T-helper 1 cell (primary cell): ENCODE measurements around the gene FOXL3.
A peak's percentile ranks its signal among the peaks of the same experiment; 100 is the strongest.

Source experiments
- DNase-seq, 5 donors: peaks; one replicate each; pipeline ENCODE4 v3.0.0-alpha.2; 2012 to 2020

FOXL3 gene

DNA sequence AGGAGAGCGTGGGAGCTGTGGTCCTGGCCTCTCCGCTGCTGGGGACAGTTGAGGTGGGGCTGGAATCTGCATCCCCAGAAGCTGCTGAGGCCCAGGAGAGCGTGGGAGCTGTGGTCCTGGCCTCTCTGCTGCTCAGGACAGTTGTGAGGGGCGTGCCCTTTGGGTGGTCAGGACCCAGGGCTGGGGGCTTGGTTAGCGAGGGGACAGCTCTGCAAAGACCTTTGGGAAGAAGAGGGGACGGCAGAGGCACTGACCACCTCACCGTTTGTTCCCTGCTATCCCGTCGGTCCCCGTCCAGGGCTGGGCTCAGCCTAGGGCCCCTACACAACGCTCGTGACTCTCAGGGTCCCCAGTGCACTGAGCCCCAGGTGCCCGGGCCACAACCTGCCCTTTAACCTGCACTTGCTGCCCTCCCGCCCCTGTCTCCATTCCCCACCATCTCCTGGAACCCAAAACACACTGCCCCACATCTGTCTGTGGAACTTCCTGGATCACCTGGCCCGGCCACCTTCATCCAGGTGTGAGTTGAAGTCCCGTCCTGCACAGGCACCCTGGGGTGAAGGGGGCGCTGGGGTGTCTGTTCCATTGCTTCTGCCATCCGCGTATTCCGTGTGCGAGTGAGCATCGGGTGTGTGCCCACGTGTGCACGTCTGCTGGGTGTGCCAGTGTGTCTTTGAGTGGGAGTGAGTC, 14.1 kb downstream of the FOXL3 start:
- no peak for DNase-seq

DNA sequence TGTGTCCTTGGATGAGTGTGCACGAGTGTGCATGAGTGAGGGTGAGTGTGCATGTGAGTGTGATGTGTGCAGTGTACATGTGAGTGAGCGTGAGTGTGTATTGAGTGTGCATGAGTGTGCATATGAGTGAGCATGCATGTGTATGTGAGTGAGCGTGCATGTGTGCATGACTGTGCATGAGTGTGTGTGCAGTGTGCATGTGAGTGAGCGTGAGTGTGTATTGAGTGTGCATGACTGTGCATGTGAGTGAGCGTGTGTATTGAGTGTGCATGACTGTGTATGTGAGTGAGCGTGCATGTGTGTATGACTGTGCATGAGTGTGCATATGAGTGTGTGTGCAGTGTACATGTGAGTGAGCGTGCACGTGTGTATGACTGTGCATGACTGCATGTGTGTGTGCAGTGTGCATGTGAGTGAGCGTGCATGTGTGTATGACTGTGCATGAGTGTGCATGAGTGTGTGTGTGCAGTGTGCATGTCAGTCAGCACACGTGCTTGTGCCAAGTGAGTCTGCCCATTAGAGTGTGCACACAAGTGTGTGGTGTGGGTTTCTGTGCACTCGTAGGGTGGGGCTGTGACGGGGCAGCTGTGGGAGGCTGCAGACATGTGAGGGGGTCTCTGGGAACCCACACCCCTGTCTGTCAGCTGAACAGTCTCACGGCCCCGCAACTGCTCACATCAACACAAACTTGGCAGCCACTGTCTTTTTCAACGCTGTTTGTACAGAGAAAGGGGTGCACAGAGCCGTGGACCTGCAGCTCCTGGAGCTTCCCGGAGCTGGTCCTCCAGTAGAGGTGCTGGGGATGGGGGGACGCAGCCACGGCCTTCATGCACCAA, 14.8 kb downstream of the FOXL3 start:
- no peak for DNase-seq

DNA sequence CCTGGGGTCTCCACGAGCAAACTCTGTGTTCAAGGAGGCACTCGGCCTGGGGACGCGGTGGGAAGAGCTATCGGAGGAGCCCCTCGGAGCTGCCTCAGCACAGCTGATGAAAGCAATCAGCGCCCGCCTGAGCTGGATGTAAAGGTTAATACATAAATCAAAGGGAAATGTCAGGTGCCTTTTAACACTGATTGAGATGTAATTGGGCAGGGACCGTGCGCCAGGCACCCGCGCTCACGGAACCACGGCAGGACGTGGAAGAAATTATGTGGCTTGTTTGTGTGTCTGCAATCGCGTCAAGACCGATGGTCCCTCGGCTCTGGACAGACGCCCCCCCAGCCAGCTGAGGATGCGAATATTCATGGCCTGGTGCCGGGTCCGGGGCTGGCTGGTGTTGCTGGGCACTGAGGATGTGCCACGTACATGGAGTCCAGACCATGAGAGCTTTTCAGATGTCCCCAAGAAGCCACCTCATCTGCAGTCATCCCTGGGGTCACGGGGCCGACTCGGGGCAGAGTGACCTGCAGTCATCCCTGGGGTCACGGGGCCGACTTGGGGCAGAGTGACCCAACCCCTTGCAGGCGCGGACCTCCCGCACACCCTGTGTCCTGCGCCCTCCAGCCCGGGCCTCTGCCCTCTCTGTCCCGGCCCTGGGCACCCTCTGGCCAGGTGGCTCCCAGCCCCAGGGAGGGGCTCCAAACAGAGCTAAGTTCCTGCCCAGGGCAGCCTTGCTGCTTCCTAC, 15.6 kb downstream of the FOXL3 start:
- no peak for DNase-seq

DNA sequence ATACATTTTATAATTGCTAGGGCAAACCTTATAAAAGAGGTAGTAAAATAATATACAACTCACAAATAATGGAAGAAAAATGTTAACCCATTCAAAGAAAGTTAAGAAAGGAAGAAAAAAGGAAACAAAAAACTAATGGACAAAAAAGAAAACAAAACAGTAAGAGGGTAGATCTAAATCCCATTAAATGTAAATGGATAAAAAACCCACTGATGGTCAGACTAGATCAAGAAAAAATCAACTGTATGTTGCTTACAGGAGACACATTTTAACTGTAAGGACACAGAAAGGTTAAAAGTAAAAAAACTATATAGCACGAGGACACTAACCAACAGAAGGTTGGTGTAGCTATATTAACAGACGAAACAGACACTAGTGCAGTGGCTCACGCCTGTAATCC, 18.0 kb downstream of the FOXL3 start:
- no peak for DNase-seq

DNA sequence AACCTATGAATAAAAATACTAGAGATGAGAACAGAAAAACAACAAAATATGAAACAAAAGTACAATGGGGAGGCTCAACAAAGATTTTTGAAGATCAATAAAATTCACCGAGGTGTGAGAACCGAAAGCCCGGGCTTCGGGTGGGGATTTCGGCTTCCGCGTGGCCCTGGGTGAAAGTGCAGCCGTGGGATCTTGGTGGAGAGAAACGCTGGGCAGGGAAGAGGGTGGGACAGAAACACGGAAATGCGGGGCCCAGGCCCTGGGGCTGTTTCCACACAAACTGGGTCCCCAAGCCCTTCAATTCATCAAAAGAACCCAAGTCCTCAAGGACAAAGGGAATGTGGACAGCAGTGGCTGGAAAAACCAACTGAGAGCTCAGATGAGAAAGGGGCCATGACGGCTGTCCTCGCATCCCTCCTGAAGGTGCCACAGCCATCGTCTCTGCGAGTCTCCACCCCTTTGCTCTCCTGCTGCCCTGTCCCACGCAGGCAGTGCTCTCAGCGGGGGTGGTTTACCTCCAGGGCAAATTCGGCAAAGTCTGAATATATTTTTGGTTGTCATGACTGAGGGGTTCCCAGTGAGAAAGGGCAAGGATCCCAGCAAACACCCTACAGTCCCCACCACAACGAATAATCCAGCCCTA, 19.7 kb downstream of the FOXL3 start:
- no peak for DNase-seq

DNA sequence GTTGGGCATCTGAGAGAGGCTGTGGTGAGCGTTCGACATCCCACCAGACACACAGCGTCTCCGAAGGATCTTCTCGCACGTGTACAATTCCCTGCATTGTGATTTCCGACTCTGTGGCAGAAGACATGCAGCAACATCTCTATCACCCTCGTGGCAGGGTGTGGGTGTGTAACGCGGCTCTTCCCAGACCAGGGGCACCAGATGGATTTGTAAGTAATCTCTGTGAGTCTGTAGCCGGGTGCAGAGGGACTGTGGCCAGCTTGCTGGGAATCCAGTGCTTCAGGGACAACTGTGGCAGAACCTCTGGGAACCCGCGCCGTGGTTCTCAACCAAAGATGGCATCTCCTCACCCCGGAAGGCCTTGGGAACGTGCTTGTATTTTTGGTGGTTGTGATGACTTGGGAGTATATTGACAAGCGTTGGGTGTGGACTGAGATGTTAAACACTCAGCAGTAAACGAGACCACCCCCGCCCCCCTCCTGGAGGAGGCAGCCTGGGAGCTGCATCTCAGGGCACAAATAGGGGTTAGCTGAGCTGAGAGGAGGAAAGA, 21.2 kb downstream of the FOXL3 start:
- DNase-seq: no peak

DNA sequence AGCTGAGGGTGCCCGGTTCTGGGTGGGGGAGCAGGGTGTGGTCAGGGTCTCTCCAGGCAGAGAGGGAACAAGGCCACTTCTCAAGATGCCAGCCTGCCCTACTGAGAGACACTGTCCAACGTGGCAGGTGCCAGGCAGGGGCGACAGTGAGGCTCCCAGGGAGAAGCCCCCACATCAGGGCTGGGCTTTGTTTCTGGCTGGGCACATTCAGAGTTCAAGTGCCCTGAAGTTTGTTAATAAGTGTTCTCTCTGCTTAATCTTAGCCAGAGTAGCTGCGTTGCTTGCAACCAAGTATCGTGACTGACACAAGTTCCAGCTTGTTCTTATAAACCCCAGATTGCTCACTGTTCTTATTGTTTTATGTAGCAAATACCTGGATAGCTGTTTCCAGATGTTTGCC, 21.8 kb downstream of the FOXL3 start:
- no peak for DNase-seq

DNA sequence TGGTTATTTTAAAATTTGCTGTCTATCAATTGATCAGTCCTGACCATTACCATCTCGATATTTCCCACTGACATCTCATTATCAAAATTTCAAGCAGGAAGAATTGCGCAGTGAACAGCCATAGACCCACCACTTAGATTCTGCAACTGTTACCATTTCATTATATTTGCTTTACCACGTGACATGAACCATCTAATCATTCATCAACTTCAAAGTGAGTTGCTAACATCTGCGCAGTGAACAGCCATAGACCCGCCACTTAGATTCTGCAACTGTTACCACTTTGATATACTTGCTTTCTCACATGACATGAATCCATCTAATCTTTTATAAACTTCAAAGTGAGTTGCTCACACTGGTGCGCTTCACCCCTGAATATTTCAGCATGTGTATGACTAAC, 22.5 kb downstream of the FOXL3 start:
- no peak for DNase-seq

DNA sequence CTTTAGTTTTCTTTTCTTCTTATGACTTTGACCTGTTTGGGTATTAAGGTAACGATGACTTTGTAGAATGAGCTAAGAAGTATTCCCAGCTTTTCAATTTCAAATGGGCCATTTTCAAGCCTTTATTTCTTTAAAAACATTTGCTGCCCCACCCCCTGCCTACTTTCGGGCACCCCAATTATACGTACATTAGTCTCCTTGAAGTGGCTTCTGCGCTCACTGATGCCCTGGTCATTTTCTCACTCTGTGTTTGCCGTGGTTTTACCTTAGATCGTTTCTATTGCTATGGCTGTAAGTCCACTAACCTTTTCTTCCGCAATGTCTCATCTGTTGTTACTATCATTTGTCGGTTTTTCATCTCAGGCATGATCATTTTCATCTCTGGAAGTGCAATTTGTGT, 24.9 kb downstream of the FOXL3 start:
- DNase-seq: no peak

DNA sequence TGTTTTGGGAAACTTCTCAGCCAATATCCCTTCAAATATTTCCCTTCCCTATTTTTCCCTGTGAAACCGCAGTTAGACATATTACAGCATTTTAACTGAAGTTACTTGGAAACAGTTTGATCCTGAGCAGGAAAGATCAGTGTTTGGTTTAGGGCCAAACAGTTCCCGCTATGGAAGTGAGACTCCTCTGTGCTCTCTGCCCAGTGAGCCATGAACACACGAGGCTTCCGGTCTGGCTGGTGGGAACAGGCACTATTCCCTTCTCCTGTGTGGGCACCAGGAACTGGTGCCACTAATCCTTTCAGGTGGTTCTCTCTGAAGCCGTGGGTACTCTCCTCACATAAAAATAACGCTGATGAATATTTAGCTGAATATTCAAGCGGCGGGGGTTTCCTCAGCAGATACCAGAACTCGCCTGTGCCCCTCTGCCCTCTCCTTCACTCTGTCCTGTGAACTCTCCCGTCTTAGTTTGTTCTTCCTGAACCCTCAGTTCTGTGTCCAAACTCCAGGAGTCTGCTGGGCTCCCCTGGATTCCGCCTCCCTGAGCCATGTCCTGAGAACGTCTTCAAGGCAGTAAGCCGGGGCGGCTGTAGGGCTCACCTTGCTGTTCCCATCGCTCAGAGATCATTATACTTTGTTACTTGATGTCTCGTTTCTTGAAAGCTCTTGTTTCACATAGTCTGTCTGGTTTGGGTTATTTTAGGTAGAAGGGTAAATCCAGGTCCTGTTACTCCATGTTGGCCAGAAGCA, 25.7 kb downstream of the FOXL3 start:
- DNase-seq: no peak

DNA sequence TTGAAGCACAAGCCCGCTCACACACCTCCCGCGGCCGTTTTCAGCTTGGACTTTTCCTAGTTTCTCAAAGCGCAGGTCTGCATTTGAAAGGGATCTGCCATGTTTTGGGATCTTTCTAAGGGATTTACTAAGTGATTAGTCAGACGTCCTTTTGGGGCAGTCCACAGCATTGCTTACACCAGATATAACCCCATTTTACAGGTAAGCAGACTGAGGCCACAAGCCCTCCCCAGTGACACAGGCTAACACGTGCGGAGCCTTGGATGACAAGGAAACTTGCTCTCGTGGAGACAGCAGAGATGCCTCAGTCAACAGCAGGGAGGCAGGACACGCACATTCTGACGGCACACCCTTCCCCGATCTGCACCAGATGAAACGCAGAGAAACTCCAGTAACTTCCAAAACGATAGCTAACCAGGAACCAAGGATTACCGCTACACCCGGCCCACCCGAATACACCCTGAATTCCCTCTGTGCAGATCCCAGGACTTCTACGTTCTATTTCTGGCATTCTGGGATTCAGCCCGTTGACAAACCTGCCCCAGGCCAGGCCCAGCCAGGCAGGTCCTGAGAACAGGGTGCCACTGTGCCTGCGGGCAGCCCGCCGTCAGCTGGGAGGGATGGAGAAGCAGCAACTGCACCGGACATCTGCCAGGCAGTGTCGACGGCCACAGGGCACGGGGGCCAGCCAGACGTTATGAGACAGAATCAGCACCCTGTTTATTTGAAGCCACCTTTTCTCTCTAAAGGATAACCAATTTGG, 27.9 kb downstream of the FOXL3 start:
- DNase-seq: no peak

DNA sequence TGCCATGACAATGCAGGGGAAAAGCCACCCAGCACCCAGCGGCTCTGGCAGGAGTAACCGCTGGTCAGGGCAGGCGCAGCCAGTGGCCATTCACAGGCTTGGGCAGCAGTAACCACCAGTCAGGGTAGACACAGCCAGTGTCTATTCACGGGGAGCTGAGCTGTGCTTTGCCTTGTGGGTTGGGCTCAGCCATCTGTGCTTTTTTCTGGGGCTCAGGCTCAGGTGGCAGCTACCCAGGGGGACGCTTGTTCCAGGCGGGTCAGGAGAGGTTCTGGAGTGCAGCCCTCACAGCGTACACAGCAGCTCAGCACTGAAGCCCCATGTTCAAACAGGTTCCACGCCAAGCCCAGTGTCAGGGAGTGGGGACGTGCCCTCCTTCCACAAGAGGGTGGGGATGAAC, 28.5 kb downstream of the FOXL3 start:
- DNase-seq: no peak

DNA sequence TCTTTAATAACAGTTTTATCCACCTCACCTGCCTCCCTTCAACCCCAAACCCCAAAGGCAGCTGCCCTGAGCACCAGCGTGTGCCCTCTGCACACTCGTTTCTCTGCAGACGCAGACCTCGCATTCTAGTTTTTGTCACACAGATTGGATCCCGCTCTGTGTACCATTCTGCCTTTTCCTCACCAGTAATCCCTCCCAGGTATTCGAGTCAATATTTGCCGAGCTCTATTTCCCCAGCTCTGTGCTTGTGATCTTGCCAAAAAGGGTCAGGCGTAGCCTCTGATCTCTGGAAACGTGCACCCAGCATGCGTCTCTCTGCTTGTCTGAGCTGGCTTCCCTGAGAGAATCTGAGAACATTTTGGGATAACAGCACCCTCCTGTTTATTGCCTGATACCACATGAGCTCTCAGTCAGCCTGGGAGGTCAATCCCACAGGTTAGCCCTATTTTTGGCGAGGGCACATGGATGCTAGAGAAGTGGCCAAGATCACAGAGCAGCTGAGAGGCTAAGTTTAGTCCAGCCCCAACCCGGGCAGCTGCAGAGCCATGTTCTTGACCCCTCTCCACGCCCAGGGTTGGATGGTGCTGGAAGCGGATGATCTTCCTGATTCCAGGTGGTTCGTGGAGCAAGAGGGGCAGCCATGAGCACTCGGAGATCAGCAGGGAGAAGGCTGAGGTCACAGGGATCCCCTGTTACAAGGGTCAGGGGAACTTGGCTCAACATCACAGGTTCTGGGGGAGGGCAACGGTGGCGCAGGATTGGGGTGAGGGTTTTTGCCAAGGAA, 29.1 kb downstream of the FOXL3 start:
- DNase-seq: no peak

DNA sequence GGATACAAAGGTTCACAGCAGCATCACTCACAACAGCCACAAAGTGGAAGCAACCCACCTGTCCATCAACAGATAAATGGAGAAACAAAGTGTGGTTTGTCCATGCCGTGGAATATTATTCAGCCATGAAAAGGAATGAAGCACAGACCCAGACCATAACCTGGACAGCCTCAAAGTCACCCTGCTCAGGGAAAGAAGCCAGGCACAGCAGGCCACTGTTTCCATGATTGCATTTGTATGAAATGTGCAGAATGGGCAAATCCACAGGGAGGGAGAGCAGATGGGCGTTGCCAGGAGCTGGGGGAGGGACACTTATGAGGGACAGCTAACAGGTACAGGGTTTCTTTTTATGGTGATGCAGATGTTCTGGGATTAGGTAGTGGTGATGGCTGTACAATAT, 30.3 kb downstream of the FOXL3 start:
- no peak for DNase-seq

DNA sequence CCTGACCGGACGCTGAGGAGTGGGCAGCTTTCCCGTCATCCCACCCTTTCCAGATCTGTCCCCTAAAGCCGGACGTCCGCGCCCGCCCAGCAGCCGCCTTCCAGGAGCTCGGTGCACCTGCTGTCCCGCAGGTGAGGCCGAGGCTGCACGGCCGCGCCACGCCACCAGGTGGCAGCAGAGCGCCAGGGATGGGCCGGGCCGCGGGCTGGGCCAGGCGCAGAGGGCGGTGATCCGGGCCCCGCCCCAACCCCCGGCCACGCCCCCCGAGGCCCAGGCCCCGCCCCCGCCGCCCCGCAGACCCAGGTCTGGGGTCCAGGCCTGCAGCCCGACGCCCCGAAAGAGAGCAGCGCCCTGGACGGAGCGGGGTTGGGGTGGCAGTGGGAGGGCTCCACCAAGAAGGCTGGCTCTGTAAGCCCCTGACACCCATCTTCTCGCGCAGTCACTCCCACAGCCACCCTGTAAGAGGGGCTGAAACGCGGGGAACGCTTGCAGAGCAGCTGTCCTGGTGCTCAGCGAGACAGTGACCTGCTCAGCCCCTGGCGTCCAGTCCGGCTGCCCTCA, 32.2 kb downstream of the FOXL3 start:
- peak; percentile 62 to 82 (median 78) for DNase-seq

DNA sequence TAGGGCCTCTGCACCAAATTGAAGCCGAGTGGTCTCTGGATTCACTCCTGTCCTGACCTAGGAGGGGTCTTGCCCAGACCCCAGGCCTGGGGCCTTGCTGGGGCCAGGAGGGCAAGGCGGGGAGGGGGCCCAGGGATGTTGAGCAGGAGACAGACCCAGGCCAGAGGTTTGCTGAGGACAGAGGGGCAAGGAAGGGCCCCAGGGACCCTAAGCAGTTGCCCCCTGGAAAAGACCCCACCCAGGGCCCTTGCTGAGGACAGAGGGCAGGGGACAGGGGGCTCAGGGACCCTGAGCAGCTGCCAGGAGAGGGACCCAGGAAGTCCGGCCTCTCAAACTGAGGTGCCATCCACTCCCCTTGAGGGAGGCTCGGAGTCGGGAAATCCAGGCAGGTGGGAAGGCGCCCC, 32.7 kb downstream of the FOXL3 start:
- DNase-seq: no peak

DNA sequence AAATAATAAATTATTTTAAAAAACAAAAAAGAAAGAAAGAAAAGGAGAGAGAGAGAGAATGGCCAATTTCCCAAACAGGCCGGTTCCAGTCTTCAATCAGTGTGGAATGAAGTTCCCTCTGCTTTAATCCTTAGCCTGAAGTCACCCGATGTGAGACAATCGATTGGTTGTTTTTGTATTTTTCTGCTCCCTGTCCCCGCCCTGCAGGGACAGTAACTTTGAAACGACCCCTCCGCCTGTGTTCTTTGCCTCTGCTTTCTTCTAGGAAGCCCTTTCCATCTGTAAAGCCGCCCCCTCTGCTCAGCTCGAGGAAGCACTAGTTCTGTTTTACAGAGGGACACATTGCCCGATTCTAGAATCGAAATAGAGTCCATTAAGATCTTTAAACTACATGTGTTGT, 33.4 kb downstream of the FOXL3 start:
- no peak for DNase-seq

DNA sequence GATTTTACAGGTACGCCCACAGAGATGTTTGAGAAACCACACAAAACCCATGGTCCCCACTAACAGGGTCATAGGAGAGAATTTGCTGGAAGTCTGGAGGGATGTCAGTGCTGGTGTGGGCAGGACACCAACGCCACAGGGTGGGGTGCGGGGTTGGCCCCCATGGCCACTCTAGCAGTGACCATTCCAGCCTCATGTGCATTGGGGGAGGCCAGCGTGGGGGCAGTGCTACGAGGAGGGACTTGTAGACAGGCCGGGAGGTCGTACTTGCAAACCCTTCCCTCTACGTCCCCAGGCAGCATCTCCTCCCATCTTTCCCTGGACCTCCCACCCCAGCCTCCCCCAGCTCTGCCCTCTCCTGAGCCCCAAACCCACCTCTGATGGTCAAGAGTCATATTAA, 34.0 kb downstream of the FOXL3 start:
- no peak for DNase-seq

DNA sequence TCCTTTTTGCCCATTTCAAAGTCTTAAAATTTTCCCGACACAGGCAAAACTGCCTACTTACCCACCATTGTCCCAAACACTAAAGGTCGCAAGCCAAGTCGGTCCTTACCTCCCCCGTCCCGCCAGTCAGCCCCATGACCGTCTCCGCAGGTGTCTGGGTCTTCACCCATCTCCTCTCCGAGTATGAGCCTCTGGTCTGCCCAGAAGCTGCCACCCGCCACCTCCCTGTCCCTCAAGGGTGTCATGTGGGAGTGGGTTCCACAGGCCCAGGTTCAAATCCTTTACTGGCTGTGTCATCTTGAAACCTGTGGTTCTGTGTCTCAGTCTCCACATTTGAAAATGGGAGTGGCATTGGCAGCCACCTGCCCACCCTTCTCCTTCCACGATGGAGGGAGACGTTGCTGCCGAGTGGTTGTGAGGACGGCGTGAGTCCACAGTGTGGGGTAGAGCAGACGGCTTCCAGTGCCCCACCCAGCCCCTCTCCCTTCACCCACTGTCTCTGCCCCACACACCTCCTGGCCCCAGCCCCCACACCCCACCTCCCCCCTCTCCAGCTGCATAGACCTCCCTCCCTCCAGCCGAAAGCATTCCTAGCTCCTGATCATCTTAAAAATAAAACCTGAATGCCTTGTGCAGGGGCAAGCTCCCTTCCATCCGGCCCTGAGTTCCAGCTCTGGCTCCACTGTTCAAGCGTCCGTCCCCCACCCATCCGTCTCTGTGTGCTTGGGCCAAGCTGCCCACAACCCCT, 35.3 kb downstream of the FOXL3 start:
- no peak for DNase-seq
